GM18526 (cell line): ENCODE measurements around the gene PPP2R5D.

Source experiments
- POLR2A ChIP-seq: IDR thresholded peaks from 3 replicates; pipeline ENCODE4 v1.6.1; 2011; ENCODE audit not compliant: insufficient read length; ENCODE audit errors: extremely low read depth

The PPP2R5D gene

DNA sequence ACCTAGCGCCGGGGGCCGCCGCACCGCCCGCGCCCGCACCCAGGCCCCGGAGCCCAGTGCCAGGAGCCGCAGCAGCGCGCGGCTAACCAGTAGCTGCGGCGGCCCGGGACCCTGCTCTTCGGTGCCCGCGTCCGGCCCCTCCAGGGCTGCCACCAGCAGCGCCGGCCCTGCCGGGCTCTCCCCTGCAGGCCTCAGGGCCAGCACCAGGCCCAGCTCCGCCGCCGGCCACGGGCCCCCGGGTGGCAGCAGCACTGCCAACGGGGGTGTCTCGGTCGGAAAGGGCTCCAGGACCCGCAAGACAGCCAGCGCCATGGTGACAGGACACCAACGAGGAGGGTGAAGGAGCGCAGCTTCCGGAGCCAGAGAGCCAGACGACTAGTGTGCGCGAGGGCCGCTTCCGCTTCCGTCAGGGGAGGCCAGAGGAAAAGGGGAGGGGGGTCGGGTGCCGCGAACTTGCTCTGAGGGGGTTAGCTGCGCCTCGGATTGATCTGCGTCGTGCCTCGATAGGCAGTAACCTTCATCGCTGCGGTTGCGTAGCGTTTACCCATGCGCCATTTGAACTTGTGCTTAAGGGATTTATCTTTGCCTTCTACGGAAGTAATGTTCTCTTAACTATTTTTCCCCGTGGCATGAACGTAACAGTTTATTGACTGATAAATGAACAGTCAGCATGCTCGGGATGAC, 5.4 kb upstream of the PPP2R5D start, which contains the start of gene PEX6:
PEX6 (minus strand) TSS at position 343 of the 684 bp plus-strand sequence; CDS start at position 312, 31 bp downstream.
- TF ChIP-seq POLR2A: peak; percentile 90

DNA sequence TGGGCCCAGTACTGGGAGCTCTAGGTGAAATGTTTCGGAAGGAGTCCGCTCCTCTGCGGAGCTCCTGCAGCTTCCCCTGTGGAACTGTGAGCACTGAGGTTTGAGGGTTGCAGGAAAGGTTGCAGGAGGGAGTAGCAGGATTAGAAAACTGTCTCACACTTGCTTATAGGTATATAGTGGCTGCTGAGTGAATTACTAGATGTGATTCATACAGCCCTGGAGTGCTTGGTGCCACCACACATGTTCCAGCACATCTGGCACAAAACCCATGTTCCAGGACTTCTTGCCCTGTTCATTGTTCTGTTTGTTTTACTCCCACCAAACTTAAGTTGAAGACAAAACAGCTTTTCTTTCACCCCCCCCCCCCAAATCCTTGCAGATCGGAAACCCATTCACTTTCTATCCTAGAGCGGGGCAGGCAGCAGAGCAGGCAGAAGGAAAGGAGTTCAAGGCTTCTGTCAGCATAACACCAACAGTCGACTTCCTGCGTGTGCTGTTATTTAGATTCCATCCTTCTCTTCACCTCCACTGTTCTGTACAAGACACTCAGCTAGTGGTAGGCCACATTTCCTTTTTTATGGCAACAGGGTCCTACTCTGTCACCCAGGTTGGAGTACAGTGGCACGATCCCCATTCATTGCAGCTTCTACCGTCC, 4.7 kb upstream of the PPP2R5D start:
- TF ChIP-seq POLR2A: no peak

DNA sequence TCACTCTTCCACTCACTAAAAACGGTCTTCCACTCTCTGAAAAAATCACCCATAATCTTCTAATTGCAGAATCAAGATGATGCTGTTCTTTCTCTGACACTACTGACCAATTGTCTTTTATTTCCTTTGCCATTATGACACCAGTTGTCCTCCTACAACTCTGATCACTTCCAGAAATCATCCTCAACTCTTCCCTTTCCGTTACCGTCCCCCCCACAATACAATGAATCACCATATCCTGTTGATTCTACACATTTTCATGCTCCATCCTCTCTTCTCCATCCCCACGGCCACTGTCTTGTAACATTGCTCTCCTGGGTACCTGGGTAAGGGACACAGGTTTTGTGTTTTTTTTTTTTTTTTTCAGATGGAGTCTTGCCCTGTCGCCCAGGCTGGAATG, 2.5 kb upstream of the PPP2R5D start:
- no peak for TF ChIP-seq POLR2A

DNA sequence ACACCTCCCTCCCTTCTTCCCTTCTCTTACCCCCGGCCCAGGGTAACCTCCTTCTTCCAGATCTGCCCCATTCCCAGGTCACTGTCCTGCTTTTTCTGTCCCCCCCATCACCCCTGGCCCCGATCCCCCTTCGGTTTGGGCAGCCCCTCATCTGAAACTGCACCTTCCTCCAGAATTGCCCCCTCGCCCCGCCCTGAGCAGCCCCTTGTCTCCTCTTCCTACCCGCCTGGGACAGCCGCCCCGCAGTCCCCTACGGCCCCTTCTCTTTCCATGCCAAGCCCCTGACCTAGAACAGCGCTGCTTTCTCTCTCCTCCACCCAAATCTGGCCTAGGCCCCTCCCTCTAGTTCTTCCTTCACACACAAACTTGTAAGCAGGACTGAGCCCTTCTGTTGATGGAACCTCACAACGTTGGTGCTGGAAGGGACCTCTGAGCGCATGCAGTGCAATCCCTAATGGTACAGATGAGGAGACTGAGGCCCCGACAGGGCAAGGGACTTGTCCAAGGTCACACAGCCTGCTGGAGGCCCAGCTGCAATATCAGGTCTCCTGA, 630 bp downstream of the PPP2R5D start:
- no peak for TF ChIP-seq POLR2A

DNA sequence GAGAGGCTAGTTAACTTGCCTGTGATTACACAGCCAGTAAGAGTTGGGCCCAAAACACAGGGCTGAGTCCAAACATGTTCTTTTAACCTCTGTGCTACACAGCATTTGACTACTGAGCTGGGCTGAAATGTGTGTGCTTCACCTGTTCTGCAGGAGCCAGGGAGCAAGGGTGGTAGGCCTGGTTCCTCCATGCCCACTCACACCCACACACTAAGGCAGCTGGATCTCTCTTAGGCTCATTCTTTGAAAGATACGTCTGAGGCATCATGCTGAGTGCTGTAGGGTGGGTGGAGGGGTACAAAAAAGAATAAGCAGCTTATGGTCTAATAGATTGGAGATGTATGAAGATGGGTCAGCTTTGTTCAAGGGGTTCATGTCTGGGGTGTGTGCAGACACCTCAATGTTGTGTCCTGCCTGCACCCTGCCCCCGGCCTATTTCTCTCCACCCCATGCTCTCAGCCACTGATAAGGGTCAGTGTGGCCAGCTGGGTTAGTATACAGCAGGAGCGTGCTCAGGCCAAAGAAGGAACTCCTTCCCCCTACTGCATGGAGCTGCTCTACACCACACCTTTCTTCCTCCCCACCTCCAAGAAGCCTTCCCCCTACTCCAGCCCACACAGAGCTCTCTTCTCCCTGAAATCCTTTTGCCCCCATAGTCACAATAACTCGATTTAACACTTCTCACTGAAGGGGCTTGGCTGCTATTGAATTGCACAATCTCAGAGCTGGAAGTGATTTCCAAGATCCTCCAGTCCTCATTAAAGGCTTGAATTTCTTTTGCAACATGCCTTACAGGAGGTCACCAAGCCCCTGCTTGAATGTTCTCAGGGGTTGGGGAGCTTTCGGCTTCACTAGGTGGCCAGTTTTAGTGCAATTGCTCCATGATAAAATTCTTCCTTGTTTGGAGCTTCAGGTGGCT, 3.4 kb downstream of the PPP2R5D start:
- TF ChIP-seq POLR2A: no peak

DNA sequence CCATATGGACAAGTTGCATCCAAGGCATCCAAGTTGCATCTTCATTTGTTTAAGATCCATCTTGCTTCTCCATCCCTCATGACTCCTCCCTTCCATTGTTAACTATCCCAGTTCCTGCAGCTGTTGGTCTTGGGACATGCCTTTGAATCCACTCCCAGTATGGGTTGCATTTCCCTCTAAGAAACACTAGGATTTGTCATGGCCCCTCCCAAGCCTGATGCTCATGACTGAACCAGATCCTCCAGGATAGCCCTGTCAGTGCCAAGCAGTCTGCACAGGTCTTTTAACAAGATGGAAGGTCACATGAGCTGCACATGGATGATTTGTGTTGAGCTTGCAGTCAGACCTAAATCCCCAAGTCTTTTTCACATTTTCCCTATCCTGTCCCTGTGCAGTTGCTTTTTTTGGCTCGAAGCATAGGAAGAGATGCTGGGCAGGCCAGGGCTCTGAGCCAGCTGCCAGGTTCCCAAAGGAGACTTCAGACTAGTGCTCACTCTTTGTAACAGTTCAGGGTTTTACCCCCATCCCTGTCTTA, 4.2 kb downstream of the PPP2R5D start:
- no peak for TF ChIP-seq POLR2A

DNA sequence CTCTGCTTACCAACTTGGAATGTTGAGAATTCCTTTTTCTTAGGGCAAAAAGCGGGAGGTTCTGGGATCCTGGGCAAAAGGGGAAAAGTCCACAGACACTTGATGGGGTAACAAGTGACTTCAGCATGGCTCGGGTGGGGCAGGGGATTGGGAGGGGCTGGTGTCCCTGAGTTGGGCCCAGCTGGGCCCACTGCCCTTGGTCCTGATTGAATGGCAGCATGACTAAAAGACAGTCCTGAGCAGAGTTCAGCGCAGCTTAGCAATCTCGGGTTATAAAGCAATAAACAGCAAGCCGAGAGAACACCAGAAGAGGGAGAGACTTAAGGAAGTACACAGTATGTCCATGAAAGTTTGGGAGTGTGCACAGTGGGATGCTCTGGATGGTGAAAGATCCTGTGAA, 5.6 kb downstream of the PPP2R5D start:
- TF ChIP-seq POLR2A: no peak

DNA sequence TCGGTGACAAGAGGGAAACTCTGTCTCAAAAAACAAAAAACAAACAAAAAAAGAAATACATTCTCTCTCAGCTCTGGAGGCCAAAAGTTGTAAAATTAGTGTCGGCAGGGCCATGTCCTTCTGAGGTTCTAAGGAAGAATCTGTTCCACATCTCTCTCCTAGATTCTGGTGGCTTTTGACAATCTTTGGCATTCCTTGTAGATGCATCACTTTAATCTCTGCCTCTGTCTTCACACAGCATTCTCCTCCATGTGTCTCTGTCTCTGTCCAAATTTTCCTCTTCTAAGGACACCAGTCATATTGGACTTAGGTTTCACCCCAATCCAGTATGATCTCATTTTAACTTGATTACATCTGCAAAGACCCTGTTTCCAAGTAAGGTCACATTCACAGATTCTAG, 9.1 kb downstream of the PPP2R5D start:
- no peak for TF ChIP-seq POLR2A

DNA sequence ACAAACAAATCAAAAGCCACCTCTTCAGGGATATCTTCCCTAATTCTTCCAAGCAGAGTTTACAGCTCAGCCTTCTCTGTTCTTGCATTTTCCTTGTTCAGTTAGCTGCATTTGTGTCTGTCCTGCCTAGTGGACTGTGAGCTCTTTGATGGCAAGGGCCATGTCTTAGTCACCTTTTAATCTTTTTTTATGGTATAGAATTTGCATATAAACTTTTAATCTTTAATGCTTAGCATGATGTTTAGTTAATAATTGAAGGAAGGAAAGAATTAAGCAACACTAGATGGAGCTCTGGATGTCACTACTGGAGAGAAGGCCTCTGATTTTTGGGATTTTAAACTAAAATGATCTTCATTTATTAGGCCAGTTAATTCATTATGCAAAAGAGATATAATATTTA, 12.1 kb downstream of the PPP2R5D start:
- TF ChIP-seq POLR2A: no peak

DNA sequence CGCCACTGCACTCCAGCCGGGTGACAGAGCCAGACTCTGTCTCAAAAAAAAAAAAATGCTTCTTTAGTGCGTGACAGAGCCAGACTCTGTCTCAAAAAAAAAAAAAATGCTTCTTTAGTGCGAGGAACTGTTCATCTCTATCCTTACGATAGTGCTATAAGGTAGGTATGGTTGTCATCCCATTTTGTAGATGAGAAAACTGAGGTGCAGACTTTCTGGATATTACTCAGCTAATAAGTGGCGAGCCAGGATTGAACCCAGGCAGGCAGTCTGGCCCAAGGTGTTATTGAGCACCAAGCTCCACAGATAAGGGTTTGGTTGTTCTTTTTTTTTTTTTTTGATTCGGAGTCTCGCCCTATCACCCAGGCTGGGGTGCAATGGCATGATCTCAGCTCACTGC, 17.5 kb downstream of the PPP2R5D start:
- TF ChIP-seq POLR2A: no peak

DNA sequence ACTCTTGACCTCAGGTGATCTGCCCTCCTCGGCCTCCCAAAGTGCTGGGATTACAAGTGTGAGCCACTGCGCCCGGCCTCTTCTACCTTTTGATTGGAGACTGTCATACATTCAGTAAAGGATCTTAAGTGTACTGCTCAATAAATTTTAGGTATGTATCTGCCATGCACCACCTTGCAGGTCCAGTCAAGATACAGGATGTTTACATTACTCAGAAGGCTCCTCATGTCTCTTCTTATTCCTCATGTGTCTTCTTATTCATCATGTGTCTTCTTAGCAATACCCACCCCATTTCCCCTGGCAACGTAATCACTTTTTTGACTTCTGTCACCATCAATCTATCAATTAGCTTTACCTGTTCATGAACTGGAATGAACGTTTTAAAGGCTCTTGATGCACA, 21.5 kb downstream of the PPP2R5D start:
- TF ChIP-seq POLR2A: no peak

DNA sequence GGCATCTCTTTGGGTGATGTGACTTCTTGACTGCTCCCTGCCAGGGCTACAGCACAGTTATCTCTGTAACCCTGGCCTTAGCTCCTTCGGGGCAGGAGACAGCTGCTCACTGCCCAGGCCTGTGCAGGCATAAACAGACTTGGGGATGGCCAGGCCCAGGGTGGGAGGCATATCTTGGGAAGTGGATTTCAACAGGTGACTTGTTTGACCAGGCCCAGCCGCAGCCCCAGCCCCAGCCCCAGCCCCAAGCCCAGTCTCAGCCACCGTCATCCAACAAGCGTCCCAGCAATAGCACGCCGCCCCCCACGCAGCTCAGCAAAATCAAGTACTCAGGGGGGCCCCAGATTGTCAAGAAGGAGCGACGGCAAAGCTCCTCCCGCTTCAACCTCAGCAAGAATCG, 21.9 kb downstream of the PPP2R5D start:
- TF ChIP-seq POLR2A: no peak

DNA sequence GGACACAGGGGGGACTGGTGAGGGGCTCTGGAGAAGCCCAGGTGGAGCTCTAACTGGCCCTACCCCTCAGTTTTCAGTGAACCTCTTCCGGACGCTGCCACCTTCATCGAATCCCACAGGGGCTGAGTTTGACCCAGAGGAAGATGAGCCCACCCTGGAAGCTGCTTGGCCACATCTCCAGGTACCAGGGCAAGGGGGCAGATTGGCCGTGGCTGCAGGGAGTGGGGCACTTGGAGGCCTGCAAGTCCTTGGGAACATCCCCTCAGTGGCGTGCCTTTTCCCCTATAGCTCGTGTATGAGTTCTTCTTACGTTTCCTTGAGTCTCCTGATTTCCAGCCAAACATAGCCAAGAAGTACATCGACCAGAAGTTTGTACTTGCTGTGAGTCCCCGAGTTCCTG, 22.8 kb downstream of the PPP2R5D start:
- no peak for TF ChIP-seq POLR2A

DNA sequence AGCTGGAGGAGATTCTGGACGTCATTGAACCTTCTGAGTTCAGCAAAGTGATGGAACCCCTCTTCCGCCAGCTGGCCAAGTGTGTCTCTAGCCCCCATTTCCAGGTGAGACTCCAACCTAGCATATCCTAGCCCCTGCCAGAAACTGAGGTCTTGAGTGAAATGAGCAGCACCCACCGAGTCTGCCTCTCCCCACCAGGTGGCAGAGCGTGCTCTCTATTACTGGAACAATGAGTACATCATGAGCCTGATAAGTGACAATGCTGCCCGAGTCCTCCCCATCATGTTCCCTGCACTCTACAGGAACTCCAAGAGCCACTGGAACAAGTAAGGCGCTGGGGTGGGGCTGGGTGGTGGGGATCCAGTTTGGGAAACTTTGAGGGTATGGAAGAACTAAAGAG, 24.8 kb downstream of the PPP2R5D start:
- no peak for TF ChIP-seq POLR2A

DNA sequence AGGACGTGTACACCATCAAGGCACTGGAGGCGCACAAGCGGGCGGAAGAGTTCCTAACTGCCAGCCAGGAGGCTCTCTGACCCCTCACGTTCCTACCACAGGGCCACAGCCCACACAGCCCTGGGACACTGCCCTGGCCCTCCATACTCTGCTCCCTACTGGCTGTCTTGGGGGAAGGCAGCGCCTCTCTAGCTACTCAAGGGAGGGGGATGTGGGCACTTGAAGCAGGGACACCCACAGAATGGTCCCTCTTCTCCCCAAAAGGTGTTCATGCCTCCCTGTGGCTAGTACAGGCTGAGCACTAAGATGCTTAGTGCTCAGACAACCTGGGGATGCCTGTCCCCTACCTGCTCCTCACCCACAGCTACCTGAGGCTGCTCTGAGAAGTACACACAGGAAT, 26.8 kb downstream of the PPP2R5D start:
- no peak for TF ChIP-seq POLR2A
